OCI-LY1 (cell line): ENCODE data around the gene MRRF.

Experiments
- H2AFZ ChIP-seq: fragments of 200-600 bp; sonication (generic), shearing (Covaris generic); 2 replicates; pipeline ENCODE4 v1.6.0; 2014; ENCODE audit warnings: antibody characterized with exemption, mild to moderate bottlenecking, low read length
- H3F3A ChIP-seq: fragments of 200-600 bp; sonication (generic), shearing (Covaris generic); 2 replicates; pipeline ENCODE4 v1.6.0; 2014; ENCODE audit warnings: mild to moderate bottlenecking, antibody characterized with exemption, low read length, moderate library complexity; ENCODE audit not compliant: insufficient read depth
- H3K27ac ChIP-seq: fragments of 200-600 bp; sonication (generic); 2 replicates; pipeline ENCODE4 v1.5.1; 2014; ENCODE audit warnings: low read length, mixed run types, mild to moderate bottlenecking, low read depth; ENCODE audit not compliant: poor library complexity, severe bottlenecking
- H3K27me3 ChIP-seq: fragments of 200-600 bp; sonication (generic); 2 replicates; pipeline ENCODE4 v1.6.0; 2014; ENCODE audit warnings: antibody characterized with exemption, mild to moderate bottlenecking, low read length, moderate library complexity; ENCODE audit not compliant: insufficient read depth
- H3K36me3 ChIP-seq: fragments of 200-600 bp; sonication (generic); 2 replicates; pipeline ENCODE4 v1.6.1; 2014; ENCODE audit warnings: mild to moderate bottlenecking, antibody characterized with exemption, low read length, moderate library complexity, mixed read lengths; ENCODE audit not compliant: insufficient read depth
- H3K4me1 ChIP-seq: fragments of 200-600 bp; sonication (generic); 2 replicates; pipeline ENCODE4 v1.5.1; 2014; ENCODE audit warnings: mild to moderate bottlenecking, low read length, moderate library complexity; ENCODE audit not compliant: insufficient read depth, severe bottlenecking
- H3K4me2 ChIP-seq: fragments of 200-600 bp; sonication (generic), shearing (Covaris generic); 2 replicates; pipeline ENCODE4 v1.6.1; 2014; ENCODE audit warnings: low read length
- H3K4me3 ChIP-seq: fragments of 200-600 bp; sonication (generic); 2 replicates; pipeline ENCODE4 v1.5.1; 2014; ENCODE audit warnings: low read length, low read depth, mild to moderate bottlenecking, mixed read lengths; ENCODE audit not compliant: poor library complexity, severe bottlenecking
- H3K79me2 ChIP-seq: fragments of 200-600 bp; shearing (Covaris generic); 2 replicates; pipeline ENCODE4 v1.6.1; 2016; ENCODE audit warnings: mixed run types, low read length, mixed read lengths; ENCODE audit not compliant: insufficient read depth
- H3K9ac ChIP-seq: fragments of 200-600 bp; sonication (generic), shearing (Covaris generic); 2 replicates; pipeline ENCODE4 v1.6.1; 2014; ENCODE audit warnings: mild to moderate bottlenecking, low read length, mixed read lengths
- H3K9me2 ChIP-seq: fragments of 200-600 bp; sonication (generic), shearing (Covaris generic); 2 replicates; pipeline ENCODE4 v1.6.1; 2014; ENCODE audit warnings: low read depth, mild to moderate bottlenecking, low read length, mixed read lengths
- H3K9me3 ChIP-seq: fragments of 200-600 bp; shearing (Covaris generic); 2 replicates; pipeline ENCODE4 v1.6.1; 2014; ENCODE audit warnings: low read length, mixed read lengths
- H4K20me1 ChIP-seq: fragments of 200-600 bp; sonication (generic), shearing (Covaris generic); 2 replicates; pipeline ENCODE4 v1.6.0; 2016; ENCODE audit warnings: mild to moderate bottlenecking, low read length; ENCODE audit not compliant: insufficient read depth
- EZH2 ChIP-seq: fragments of 200-600 bp; sonication (generic), shearing (Covaris generic); IDR thresholded peaks from 2 replicates; pipeline ENCODE4 v1.8.0; 2017; ENCODE audit warnings: borderline replicate concordance, mixed run types, mild to moderate bottlenecking, antibody characterized with exemption, low read length, moderate library complexity, mixed read lengths
- TF ChIP-seq, protein P1 (sequence below): fragments of 200-600 bp; sonication (generic), shearing (Covaris generic); IDR thresholded peaks from 2 replicates; pipeline ENCODE4 v1.5.1; 2017; ENCODE audit warnings: mild to moderate bottlenecking, antibody characterized with exemption, low read length, moderate library complexity, mixed read lengths

Gene MRRF

GRCh38 chr9:122332644-122333043, 68.0 kb downstream of the MRRF start:
- Histone ChIP-seq H3K9me3 (no peaks in the 10 kb centered on the region), H3K4me1 (peaks cover 11% of the 10 kb centered on the region), H2AFZ (no peak overlapping the region), H4K20me1 (no peaks in the 10 kb centered on the region), H3K4me2 (no peak overlapping the region), H3K27me3 (no peaks in the 10 kb centered on the region), H3K9ac (no peak overlapping the region), H3K9me2 (no peaks in the 10 kb centered on the region), H3K36me3 (no peaks in the 10 kb centered on the region), H3K4me3 (no peak overlapping the region), H3F3A (no peaks in the 10 kb centered on the region), H3K27ac (no peak overlapping the region), H3K79me2 (no peaks in the 10 kb centered on the region)
- no peak for TF ChIP-seq EZH2
- TF ChIP-seq, protein P1, sequence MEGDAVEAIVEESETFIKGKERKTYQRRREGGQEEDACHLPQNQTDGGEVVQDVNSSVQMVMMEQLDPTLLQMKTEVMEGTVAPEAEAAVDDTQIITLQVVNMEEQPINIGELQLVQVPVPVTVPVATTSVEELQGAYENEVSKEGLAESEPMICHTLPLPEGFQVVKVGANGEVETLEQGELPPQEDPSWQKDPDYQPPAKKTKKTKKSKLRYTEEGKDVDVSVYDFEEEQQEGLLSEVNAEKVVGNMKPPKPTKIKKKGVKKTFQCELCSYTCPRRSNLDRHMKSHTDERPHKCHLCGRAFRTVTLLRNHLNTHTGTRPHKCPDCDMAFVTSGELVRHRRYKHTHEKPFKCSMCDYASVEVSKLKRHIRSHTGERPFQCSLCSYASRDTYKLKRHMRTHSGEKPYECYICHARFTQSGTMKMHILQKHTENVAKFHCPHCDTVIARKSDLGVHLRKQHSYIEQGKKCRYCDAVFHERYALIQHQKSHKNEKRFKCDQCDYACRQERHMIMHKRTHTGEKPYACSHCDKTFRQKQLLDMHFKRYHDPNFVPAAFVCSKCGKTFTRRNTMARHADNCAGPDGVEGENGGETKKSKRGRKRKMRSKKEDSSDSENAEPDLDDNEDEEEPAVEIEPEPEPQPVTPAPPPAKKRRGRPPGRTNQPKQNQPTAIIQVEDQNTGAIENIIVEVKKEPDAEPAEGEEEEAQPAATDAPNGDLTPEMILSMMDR: no peak

DNA sequence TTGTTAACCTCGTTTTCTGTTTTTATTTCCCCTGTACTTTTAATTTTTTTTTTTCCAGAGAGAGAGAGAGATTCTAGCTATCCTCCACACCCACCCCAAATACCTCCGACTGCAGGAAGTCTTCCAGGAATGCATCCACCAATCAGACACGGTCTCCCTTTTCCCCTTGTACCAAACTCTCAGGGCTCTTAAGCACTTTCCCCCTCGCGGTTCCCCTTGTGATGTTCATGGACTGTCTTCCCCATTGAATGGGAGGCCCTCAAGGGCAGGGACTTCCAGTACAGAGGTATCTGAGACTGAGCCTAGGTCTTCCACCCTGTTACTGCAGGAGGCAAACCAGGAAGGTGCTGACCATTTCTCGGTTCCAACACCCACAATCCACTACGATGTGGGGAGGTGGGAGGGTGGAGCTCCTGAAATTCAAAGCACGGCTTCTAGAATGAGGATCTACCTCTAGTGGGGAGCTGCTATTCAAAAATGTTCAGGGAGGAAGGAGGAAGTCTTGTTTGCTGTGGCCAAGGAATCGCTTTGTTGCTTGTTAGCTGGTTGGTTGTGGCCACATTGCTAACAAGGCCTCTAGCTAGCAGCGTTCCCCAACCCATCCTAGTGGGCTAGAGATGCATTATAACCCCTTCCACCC, 68.6 kb downstream of the MRRF start:
- H3K79me2 ChIP-seq: no peaks in the 10 kb centered on the region
- H2AFZ ChIP-seq: no peak overlapping the region
- H3K9ac ChIP-seq: no peak overlapping the region
- no peak overlapping the region for H3K27ac ChIP-seq
- no peaks in the 10 kb centered on the region for H4K20me1 ChIP-seq
- no peak overlapping the region for H3K4me3 ChIP-seq
- no peaks in the 10 kb centered on the region for H3K27me3 ChIP-seq
- no peaks in the 10 kb centered on the region for H3F3A ChIP-seq
- H3K4me1 ChIP-seq: peaks cover 11% of the 10 kb centered on the region
- H3K9me2 ChIP-seq: no peaks in the 10 kb centered on the region
- H3K9me3 ChIP-seq: no peaks in the 10 kb centered on the region
- no peaks in the 10 kb centered on the region for H3K36me3 ChIP-seq
- TF ChIP-seq, protein P1: no peak
- no peak for TF ChIP-seq EZH2
- H3K4me2 ChIP-seq: no peak overlapping the region

- Histone ChIP-seq H3K9me3 (no peaks in the 10 kb centered on the region), H3K9ac (no peak overlapping the region), H3K4me1 (peaks cover 11% of the 10 kb centered on the region), H3K27ac (no peak overlapping the region), H3K9me2 (no peaks in the 10 kb centered on the region), H3F3A (no peaks in the 10 kb centered on the region), H3K4me3 (no peak overlapping the region), H3K4me2 (no peak overlapping the region), H3K79me2 (no peaks in the 10 kb centered on the region), H2AFZ (no peak overlapping the region), H3K36me3 (no peaks in the 10 kb centered on the region), H4K20me1 (no peaks in the 10 kb centered on the region), H3K27me3 (no peaks in the 10 kb centered on the region)
- TF ChIP-seq EZH2: no peak
- TF ChIP-seq, protein P1: no peak; the same call in 1 of the 2 replicates
Observed at GRCh38 chr9:122334916-122335315, 70.2 kb downstream of the MRRF start.
